Stomach (tissue), 9 donors: ENCODE data around the gene ENTPD6. TPM values are rescaled to one million over a fixed set of nuclear protein-coding genes. Genes with fewer than 3 reads are reported as not detected.
A peak's percentile ranks its signal among the peaks of the same experiment; 100 is the strongest.

Experiments used
- DNase-seq, 2 donors: peaks; one replicate each; pipeline versions ENCODE4 v3.0.0 to v3.0.0-alpha.2; 2013 to 2019
- H3K27ac ChIP-seq, 5 donors: fragments of 200-600 bp in 4 of 5; sonication (generic) in 4 of 5; one replicate each; pipeline ENCODE4 v1.5.1; 2013 to 2019; ENCODE audit warnings: mild to moderate bottlenecking in 1 of 5, moderate library complexity in 1 of 5
- H3K27me3 ChIP-seq, 3 donors: fragments of 200-600 bp; sonication (generic); one replicate each; pipeline ENCODE4 v1.5.1; 2017 to 2019; ENCODE audit warnings: mixed run types in 1 of 3
- H3K36me3 ChIP-seq, 4 donors: fragments of 200-600 bp; sonication (generic); 1 replicate in 3 of 4; 2 replicates in 1 of 4; pipeline ENCODE4 v1.5.1; 2016 to 2019
- H3K4me1 ChIP-seq, 4 donors: fragments of 200-600 bp; sonication (generic); one replicate each; pipeline ENCODE4 v1.5.1; 2016 to 2019
- H3K4me3 ChIP-seq, 4 donors: fragments of 200-600 bp; sonication (generic) in 3 of 4; one replicate each; pipeline ENCODE4 v1.5.1; 2016 to 2019; ENCODE audit warnings: mild to moderate bottlenecking in 1 of 4
- H3K9me3 ChIP-seq, 4 donors: fragments of 200-600 bp; sonication (generic); one replicate each; pipeline ENCODE4 v1.5.1; 2016 to 2019
- CTCF ChIP-seq, 7 experiments: fragments of 450-650 bp in 4 of 7; fragments of 200-600 bp in 3 of 7; sonication (generic) in 3 of 7; IDR thresholded peaks; one replicate each; pipeline ENCODE4 v1.5.1; 2016 to 2019; ENCODE audit warnings: antibody characterized with exemption in 7 of 7, control low read depth in 2 of 7, mild to moderate bottlenecking in 1 of 7
- EP300 ChIP-seq: sonication (generic); formaldehyde crosslinking; IDR thresholded peaks from one replicate; pipeline ENCODE4 v1.6.1; 2017; ENCODE audit warnings: antibody characterized with exemption
- POLR2A ChIP-seq, 4 donors: fragments of 450-650 bp; IDR thresholded peaks; one replicate each; pipeline ENCODE4 v1.6.1; 2016; ENCODE audit warnings: antibody characterized with exemption in 4 of 4, control low read depth in 2 of 4, mild to moderate bottlenecking in 1 of 4, moderate library complexity in 1 of 4
- POLR2AphosphoS5 ChIP-seq, 3 donors: sonication (generic); formaldehyde crosslinking; IDR thresholded peaks; one replicate each; pipeline ENCODE4 v1.6.1; 2016; ENCODE audit warnings: antibody characterized with exemption in 3 of 3
- WGBS, 5 donors: extraction: QIAGEN DNeasy Blood & Tissue Kit in 3 of 5; methylation state at CpG; one replicate each; pipeline versions ENCODE4 v1.1.5 to v1.1.7; 2013 to 2018; 5-methylcytosine and 5-hydroxymethylcytosine counted together
- intact Hi-C: fragments of 100-400 bp; cut with DNase I; formaldehyde crosslinking; loops from one replicate; pipeline ENCODE4 v1.15.1; 2023; ENCODE audit warnings: low total_unique reads
- polyA plus RNA-seq, 3 donors: library from polyadenylated mRNA; stranded (reverse); fragments of 200-250 nt; gene quantifications; one replicate each; pipeline ENCODE4 v1.2.3, GENCODE V29; 2013
- total RNA-seq, 5 donors: library from RNA; depleted of rRNA; stranded (reverse); fragments of >200 nt; gene quantifications; one replicate each; pipeline versions ENCODE4 v1.1.0 to v1.2.3, GENCODE V29; 2014 to 2016
- donor health status: healthy with polysubstance abuse.
- donor health status: Bipolar disorder and iron deficiency.
- donor health status: healthy.

ENTPD6 gene
- total and polyA plus RNA-seq, 8 donors, result 38.5 to 110 (median 66.5) TPM

- no peak overlapping the region for H3K4me3 ChIP-seq
- no peak overlapping the region for H3K27ac ChIP-seq
- H3K4me1 ChIP-seq, result peaks cover 7 to 19% (median 13%) of the 10 kb centered on the region in 4 donors
- H3K27me3 ChIP-seq, result no peaks in the 10 kb centered on the region
- DNase-seq, result no peak
- no peaks in the 10 kb centered on the region for H3K36me3 ChIP-seq
- H3K9me3 ChIP-seq, result no peaks in the 10 kb centered on the region
- TF ChIP-seq CTCF (IDR thresholded peaks at IDR 0.05) (no peak), EP300 (no peak), POLR2A (IDR thresholded peaks at IDR 0.05) (no peak), POLR2AphosphoS5 (IDR thresholded peaks at IDR 0.05) (no peak)
- intact Hi-C loops, result no loop called here
Observed at GRCh38 chr20:25243416-25243979, 48.0 kb downstream of the ENTPD6 start.

GRCh38 chr20:25244976-25245375 lies 49.5 kb downstream of the ENTPD6 start:
- Histone ChIP-seq H3K27ac (no peak overlapping the region), H3K4me1 (peaks cover 21 to 29% (median 28%) of the 10 kb centered on the region in 4 donors), H3K4me3 (no peak overlapping the region), H3K27me3 (no peaks in the 10 kb centered on the region), H3K9me3 (no peaks in the 10 kb centered on the region), H3K36me3 (no peaks in the 10 kb centered on the region)
- intact Hi-C loops, result no loop called here
- no peak for TF ChIP-seq POLR2A (IDR thresholded peaks at IDR 0.05)
- no peak for TF ChIP-seq EP300
- TF ChIP-seq CTCF (IDR thresholded peaks at IDR 0.05), result no peak
- TF ChIP-seq POLR2AphosphoS5 (IDR thresholded peaks at IDR 0.05), result no peak
- no peak for DNase-seq
- WGBS, 5 donors, result 95 to 99% (median 98%) methylated on average over 5 of the region's 5 CpGs

- Histone ChIP-seq H3K4me1 (peaks cover 22 to 34% (median 32%) of the 10 kb centered on the region in 4 donors), H3K4me3 (no peak overlapping the region), H3K27me3 (no peaks in the 10 kb centered on the region), H3K36me3 (no peaks in the 10 kb centered on the region), H3K9me3 (no peaks in the 10 kb centered on the region), H3K27ac (no peak overlapping the region)
- no peak for TF ChIP-seq CTCF (IDR thresholded peaks at IDR 0.05)
- no peak for TF ChIP-seq POLR2A (IDR thresholded peaks at IDR 0.05)
- no peak for TF ChIP-seq POLR2AphosphoS5 (IDR thresholded peaks at IDR 0.05)
- no peak for TF ChIP-seq EP300
- whole genome bisulfite sequencing, 5 donors, result 93 to 100% (median 95%) methylated on average over 1 of the region's 1 CpG
- DNase-seq, result no peak
- intact Hi-C loops, result no loop called here
Observed at GRCh38 chr20:25245461-25245860, 49.9 kb downstream of the ENTPD6 start.

GRCh38 chr20:25246182-25246999 lies 50.9 kb downstream of the ENTPD6 start:
- TF ChIP-seq CTCF (IDR thresholded peaks at IDR 0.05) (no peak), EP300 (no peak), POLR2A (IDR thresholded peaks at IDR 0.05) (no peak), POLR2AphosphoS5 (IDR thresholded peaks at IDR 0.05) (no peak)
- 59 to 79% (median 70%) methylated on average over 9 of the region's 9 CpGs for WGBS, 5 donors
- H3K4me3 ChIP-seq, result peak overlapping the region in 2 of 4 donors; percentile 93 to 96
- intact Hi-C loops, result no loop called here
- DNase-seq, result no peak
- H3K4me1 ChIP-seq, result peaks cover 22 to 43% (median 39%) of the 10 kb centered on the region in 4 donors
- H3K36me3 ChIP-seq, result no peaks in the 10 kb centered on the region
- no peaks in the 10 kb centered on the region for H3K9me3 ChIP-seq
- H3K27me3 ChIP-seq, result no peaks in the 10 kb centered on the region
- peak overlapping the region in 3 of 5 donors; percentile 90 to 96 (median 94) for H3K27ac ChIP-seq
